ENCODE results near the gene CXCL14. TPM values are rescaled to one million over a fixed set of nuclear protein-coding genes. Genes with fewer than 3 reads are reported as not detected.

CXCL14 gene
- total and polyA plus RNA-seq, 2 of the 4 experiments (the other 2 are of a cell fraction), result not detected

GRCh38 chr5:135604056-135604455 lies 25.3 kb upstream of the CXCL14 start:
- Histone ChIP-seq H2BK120ac (ENCODE audit: low read depth, low read length) (no peak overlapping the region), H3K4me3 (ENCODE audit: insufficient read depth, low read depth, low read length) (no peak overlapping the region), H3K9ac (ENCODE audit: low read depth, low read length) (no peak overlapping the region), H3K4ac (ENCODE audit: low read depth, low read length) (no peak overlapping the region), H3K9me3 (ENCODE audit: control insufficient read depth, insufficient read depth, low read length) (no peaks in the 10 kb centered on the region), H2BK5ac (ENCODE audit: low read depth, low read length, poor library complexity, severe bottlenecking) (no peak overlapping the region), H2BK15ac (ENCODE audit: low read depth, low read length) (no peak overlapping the region), H3K4me1 (ENCODE audit: control insufficient read depth, insufficient read depth, low read length) (no peaks in the 10 kb centered on the region), H4K20me1 (ENCODE audit: insufficient read depth, low read length) (no peaks in the 10 kb centered on the region), H3K23ac (ENCODE audit: low read depth, low read length) (no peak overlapping the region), H3K36me3 (ENCODE audit: control insufficient read depth, insufficient read depth, low read length) (no peaks in the 10 kb centered on the region), H3K56ac (ENCODE audit: extremely low read depth, insufficient read depth, low read length) (no peak overlapping the region), H2AFZ (replicated peaks; ENCODE audit: low read length, poor library complexity) (no peak overlapping the region), H4K5ac (ENCODE audit: low read depth, low read length) (no peak overlapping the region), H3K27me3 (ENCODE audit: control insufficient read depth, insufficient read depth, low read length) (peaks cover 14% of the 10 kb centered on the region), H3K14ac (replicated peaks; ENCODE audit: low read depth, low read length) (no peak overlapping the region), H3K27ac (ENCODE audit: insufficient read depth, low read length) (no peak overlapping the region), H2AK9ac (replicated peaks; ENCODE audit: low read depth, low read length, poor library complexity) (no peak overlapping the region), H3K4me2 (ENCODE audit: low read depth, low read length) (no peak overlapping the region), H2AK5ac (ENCODE audit: low read depth, low read length) (no peak overlapping the region), H4K8ac (ENCODE audit: low read depth in 2 of 2, low read length in 2 of 2) (no peak overlapping the region), H2BK20ac (ENCODE audit: low read depth, low read length) (no peak overlapping the region), H3K18ac (ENCODE audit: low read depth, low read length) (no peak overlapping the region), H3K9me1 (ENCODE audit: insufficient read depth, low read length) (no peaks in the 10 kb centered on the region), H4K91ac (ENCODE audit: insufficient read depth, low read depth, low read length) (no peak overlapping the region), H3K79me1 (ENCODE audit: low read depth in 1 of 2, low read length in 2 of 2) (no peaks in the 10 kb centered on the region)
- no CpG with 5 or more reads among the region's 7 CpGs for WGBS, 2 experiments (ENCODE audit: extremely low coverage in 2 of 2, insufficient read length in 1 of 2)
- no TSS peak for BruUV-seq (replicated peaks)
- ChIA-PET CTCF (no interaction called here), POLR2A (ENCODE audit: unreplicated experiment) (no interaction called here)
- ATAC-seq (ENCODE audit: low read depth), result no peak
- intact Hi-C loops (cut with micrococcal nuclease), result no loop called here
- dilution Hi-C loops (cut with HindIII; ENCODE audit: low sequenced_read_pairs, unreplicated experiment), result no loop called here
- in situ Hi-C loops (cut with MboI; ENCODE audit: low sequenced_read_pairs), result no loop called here
- no peak for DNase-seq
- TF ChIP-seq RCOR1 (IDR thresholded peaks at IDR 0.05; ENCODE audit: insufficient replicate concordance, low read length), result no peak

Measured in IMR-90 (cell line).